GM18951 (cell line): ENCODE results near the gene LRCH1.

Experiments used
- POLR2A ChIP-seq: IDR thresholded peaks from 4 replicates; pipeline ENCODE4 v1.6.1; 2011; ENCODE audit warnings: mild to moderate bottlenecking; ENCODE audit not compliant: insufficient read length, insufficient read depth; ENCODE audit errors: extremely low read depth
- in situ Hi-C: fragments of 300-500 bp; cut with MboI; formaldehyde crosslinking; loops from one replicate; pipeline ENCODE4 v1.12.0; 2022; ENCODE audit warnings: low sequenced_read_pairs, mixed read lengths, inconsistent platforms; ENCODE audit not compliant: unreplicated experiment

Gene LRCH1

DNA sequence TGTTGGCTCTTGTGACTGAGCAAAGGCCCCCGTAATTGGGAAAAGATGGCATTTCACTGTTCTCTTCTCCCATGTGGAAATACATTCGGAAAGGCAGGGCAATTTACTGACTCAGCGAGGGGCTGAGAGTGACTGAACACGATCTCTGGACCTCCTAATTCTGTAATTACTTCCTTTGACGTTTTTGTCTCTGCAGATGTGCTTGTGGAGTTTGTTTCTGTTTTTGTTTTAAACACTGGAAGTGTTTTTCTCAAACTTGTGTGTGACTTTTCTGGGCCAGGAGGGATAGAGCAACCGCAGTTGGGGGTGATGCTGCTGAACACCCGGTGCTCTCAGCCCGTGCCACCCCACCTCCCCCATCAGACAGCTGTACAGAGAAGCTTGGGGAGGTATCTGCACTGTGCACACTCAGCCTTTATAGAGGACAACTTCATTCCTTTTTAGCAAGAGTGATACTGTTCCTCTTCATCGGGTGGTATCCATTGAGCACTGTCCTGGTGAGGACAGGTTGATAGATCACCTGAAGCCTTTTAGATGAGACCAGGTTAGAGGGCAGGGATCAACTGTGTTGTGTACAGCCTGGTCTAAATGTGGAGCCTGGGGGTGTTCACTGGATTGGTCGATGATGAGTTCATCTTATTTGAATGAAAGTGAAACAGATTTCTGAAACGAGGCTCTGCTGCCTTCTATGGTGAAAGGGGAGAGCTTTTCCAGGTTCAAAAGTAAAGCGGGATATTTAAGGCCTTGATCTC, 126.6 kb downstream of the LRCH1 start:
- peak; percentile 19 for TF ChIP-seq POLR2A
- in situ Hi-C loops, result loop anchor here (10.0 kb wide), 1 partner anchor 125 kb away; the partner anchor contains the start of gene LRCH1

DNA sequence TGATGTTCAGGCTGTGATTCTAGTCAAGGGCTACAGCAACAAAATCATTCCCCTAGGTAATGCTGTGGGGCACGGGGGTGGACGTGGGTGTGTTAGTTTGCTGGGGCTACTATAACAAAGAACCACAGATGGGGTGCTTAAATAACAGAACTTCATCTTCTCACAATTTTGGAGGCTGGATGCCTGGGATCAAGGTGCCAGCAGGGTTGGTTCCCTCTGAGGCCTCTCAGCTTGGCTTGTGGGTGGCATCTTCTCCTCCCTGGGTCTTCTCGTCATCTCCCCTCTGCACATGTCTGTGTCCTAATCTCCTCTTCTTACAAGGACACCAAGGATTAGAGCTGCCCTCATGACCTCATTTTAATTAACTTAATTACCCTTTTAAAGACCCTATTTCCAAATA, 129.0 kb downstream of the LRCH1 start:
- TF ChIP-seq POLR2A, result no peak
- in situ Hi-C loops, result loop anchor here (10.0 kb wide), 1 partner anchor 127 kb away; the partner anchor contains the start of gene LRCH1

DNA sequence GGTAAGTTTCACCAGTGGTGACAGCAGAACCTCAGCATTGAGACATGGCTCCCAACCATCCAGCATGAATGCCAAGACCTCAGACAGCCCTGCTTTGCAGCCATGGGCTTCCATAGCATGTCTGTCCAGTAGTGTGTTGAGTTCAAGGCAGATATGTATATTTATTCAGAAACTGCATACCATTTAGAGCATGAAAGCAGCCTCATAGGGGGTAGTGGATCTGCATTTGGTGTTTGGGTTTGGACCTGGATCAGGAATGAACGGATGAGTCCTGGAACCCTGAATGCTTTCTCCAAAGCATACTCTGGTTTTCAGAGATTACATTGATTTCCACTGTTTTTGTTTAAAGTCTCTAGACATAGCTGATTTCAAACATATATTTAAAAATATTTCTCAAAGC, 129.7 kb downstream of the LRCH1 start:
- TF ChIP-seq POLR2A, result no peak
- in situ Hi-C loops, result loop anchor here (10.0 kb wide), 1 partner anchor 128 kb away; the partner anchor contains the start of gene LRCH1

DNA sequence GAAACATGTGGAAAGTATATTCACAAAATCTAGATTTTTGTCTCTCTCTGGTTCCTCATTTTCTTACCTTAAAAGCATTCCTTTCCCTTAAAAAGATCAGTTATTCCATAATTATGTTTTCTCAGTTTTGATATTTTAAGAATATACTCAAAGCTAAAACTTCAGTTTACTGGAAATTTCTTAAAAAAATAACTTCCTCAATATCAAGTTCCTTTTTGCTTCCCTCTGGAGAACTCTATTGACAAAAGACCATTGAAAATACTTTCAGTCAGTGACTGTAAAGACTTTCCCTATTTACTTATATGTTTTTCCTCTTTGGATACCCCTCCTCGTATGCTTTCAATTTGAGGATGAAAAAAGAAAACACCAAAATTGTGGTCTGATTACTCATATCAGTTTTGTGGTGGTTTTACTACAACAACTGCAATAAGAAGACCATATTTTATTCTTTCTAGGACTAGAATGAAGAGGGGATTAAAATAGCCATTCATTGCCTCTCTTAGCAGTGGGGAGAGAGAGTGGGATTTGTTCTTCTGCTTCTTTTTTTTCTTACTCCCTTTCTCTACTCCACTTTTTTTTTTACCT, 130.8 kb downstream of the LRCH1 start:
- no peak for TF ChIP-seq POLR2A

DNA sequence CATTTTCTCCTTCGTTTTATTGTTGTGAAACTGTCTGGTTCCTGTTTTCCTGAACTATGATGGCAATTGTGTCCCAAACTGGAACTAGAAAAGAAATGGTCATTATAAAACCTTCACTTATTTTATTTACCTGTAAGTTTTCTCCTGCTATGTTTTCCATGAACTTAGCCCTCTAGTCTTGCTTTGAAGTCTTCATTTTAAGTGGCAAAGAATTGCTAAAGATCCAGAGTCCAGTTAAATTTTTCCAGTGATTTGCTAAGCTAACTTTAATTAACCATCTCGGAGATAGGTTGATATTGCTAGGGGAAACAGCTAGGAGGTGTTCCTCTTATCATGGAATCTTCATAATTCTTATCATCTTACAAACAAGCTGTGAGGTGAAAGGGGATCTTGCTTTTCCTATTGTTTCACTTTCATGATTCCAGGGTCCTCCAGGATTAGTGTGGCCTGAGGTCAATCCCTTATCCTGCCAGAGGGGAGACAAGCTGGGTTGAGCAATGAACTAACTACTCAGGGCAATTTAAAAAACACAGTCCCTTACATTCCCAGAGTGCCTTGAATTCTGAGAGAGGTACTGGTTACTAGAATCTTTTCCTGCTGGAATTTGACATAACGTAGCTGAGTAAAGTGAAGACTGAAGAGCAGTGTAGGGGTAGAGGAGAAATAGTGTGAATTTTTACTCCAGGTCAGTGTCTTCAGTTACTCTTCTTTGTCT, 131.5 kb downstream of the LRCH1 start:
- in situ Hi-C loops, result loop anchor here (10.0 kb wide), 1 partner anchor 130 kb away; the partner anchor contains the start of gene LRCH1
- no peak for TF ChIP-seq POLR2A

More for the DNA sequence above, 130.8 kb downstream of the LRCH1 start:
- in situ Hi-C loops, result loop anchor here (10.0 kb wide), 1 partner anchor 129 kb away; the partner anchor contains the start of gene LRCH1

DNA sequence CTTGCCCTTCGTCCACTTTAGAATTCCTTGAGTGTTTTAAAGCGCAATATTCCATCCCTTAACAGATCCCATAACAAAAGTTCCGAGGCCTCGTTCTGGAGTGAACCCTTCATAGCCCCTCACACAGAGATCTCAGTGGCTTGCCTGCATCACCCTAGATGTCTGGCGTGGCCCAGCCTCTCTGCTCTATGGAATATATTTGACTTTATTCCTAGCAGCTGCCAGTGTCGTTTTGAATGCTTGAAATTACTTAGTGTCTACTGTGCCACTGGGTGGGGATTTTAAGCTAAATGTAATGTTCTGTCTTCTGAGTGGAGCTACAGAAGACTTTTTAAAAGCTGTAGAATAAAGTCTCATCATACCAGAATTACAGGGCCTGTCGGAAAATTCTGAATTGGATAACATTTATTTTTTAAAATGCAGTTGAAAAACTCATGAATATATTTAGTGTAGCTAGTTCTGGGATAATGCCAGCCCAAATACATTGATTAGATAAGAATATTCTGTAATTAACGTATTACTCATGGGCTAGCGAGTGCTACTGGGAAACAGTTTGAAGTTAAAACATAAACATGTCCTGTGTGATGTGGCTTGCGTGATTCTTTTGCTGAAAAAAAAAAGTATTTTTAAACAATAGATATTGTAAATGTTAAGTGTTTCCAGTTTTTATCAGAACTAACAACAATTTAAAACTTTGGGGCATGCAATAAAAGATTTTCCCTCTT, 132.2 kb downstream of the LRCH1 start:
- no peak for TF ChIP-seq POLR2A
- in situ Hi-C loops, result loop anchor here (10.0 kb wide), 1 partner anchor 130 kb away; the partner anchor contains the start of gene LRCH1

DNA sequence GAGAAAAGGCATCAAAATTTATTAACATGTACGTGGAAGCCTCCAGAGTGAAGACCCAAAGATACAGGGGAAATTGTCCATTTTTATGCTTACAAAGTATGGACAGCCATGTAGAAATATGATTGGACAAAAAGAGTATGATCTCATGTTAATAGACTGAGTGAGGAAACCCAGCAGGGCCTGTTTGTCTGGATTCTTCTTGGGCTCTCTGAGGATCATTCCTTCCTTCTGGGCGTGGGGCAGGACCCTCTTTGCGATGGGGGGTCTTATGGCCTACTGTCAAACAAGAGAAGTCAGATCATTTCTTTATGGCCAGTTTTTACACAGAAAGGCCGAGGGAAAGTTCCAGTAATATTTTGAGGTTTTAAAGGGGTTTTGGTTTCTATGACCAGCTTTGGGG, 133.2 kb downstream of the LRCH1 start:
- no peak for TF ChIP-seq POLR2A
- in situ Hi-C loops, result loop anchor here (10.0 kb wide), 1 partner anchor 131 kb away; the partner anchor contains the start of gene LRCH1

DNA sequence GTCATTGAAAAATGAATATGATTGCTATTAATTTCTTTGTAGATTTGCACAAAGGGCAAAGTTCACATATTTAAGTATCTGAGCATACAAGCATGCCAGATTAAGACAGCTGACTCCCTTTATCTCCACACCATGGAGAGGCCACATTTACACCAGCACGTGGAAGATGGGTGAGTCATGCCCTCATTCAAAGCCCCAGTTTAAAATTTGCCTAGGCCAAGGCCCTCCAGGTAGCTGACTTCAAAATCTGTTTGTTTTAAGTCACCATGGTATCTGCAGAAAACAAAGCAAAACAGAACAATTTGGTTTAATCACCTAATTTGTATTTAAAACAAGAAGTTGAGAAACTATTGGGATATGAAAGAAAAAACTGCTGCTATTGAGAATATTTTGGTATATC, 134.8 kb downstream of the LRCH1 start:
- in situ Hi-C loops, result loop anchor here (10.0 kb wide), 1 partner anchor 133 kb away; the partner anchor contains the start of gene LRCH1
- TF ChIP-seq POLR2A, result no peak

DNA sequence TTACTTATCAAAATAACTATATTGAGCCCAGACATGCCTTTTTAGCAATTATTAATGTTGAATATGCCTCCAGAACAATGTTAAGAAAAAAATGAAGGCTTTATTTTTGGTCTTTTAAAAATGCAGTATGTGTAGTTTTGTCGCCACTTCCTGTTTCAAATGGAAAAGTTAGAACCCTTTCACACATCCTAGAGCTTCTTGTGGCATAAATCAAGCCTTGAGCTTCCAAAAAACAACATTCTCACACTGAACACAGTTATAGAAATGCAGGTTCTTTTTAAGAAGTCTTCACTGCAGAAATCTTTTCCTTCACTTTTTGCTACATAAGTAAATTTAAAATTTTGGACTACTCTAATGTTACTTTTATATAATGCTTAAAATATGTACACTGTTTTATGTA, 135.3 kb downstream of the LRCH1 start:
- in situ Hi-C loops, result loop anchor here (10.0 kb wide), 1 partner anchor 134 kb away; the partner anchor contains the start of gene LRCH1
- no peak for TF ChIP-seq POLR2A

DNA sequence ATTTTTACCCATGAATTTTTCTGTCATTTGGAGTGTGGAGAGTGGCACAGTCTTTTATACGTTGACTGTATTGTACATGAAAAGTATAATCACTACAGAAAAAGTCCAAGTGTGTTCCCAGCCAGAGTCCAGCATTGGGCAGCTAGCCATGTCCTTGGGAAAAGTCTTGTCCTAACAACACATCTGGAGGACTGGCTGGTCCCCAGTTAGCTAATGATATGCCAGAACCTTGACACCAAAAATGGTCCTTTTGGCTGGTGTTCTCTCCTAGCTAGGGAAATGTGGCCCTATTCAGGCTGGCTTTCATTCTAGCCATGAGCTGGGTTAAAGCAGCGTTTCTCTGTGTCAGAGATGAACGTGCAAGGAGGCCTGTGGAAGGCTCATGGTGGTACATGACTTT, 145.0 kb downstream of the LRCH1 start:
- in situ Hi-C loops, result no loop called here
- TF ChIP-seq POLR2A, result no peak

DNA sequence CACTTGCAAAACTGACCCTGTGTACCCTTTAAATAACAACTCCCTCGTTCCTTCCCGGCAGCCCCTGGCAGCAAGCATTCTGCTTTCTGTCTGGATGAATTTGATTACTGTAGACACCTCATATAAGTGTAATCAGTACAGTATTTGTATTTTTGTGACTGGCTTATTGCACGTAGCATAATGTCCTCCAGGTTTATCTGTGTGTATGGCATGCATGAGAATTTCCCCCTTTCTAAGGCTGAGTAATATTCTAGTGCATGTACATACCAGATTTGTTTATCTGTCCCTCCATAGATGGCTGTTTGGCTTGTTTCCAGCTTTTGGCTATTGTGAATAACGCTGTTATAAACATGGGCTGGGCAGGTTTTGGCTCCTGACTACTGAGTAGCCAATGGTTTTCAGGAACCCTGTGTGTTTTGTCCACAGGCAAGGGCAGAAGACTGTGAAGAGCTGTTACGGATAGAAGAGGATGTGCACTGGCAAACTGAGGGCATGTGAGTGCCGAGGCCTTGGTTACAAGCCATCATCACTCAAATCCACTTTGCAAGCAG, 146.0 kb downstream of the LRCH1 start:
- no peak for TF ChIP-seq POLR2A

DNA sequence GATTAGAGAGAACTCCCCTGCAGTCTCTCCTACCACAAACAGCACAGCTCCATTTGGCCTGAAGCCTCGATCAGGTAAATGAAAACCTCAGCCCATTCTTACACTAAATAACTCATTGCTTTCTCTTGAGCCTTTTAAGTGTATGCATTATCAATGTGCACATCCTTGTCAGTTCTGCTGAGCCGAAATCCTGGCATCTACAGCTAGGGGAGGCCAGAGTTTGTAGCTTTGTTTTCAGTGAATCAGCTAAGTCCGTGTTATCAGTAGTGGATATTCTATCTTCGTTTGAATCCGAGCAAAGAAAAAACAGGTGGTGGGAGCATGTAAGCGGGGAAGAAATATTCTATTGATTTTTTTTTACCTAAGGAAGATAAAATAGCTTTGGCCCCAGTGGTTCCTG, 159.6 kb downstream of the LRCH1 start:
- in situ Hi-C loops, result loop anchor here (10.0 kb wide), 1 partner anchor 168 kb away; no protein-coding TSS in a partner anchor
- no peak for TF ChIP-seq POLR2A

More for the DNA sequence above, 146.0 kb downstream of the LRCH1 start:
- in situ Hi-C loops, result no loop called here
